ENCODE measurements around the gene TAF6. TPM values are rescaled to one million over a fixed set of nuclear protein-coding genes. Genes with fewer than 3 reads are reported as not detected.

Gene TAF6
- total and polyA plus RNA-seq, 9 of the 15 experiments (the other 6 are each of a cell fraction or from before 2014, with no cell fraction given): 0.78 to 78.7 (median 21.3) TPM

- TF ChIP-seq ZNF589 (CRISPR knock-in tag; IDR thresholded peaks at IDR 0.05; ENCODE audit: low read depth) (peak; percentile 66; the same call in 1 of the 2 replicates), MNT (conservative IDR thresholded peaks at IDR 0.05) (peak; percentile 66 to 85), NCOA4 (IDR thresholded peaks at IDR 0.05; ENCODE audit: partially characterized antibody) (no peak), EP400 (IDR thresholded peaks at IDR 0.05) (peak; percentile 75), IFI16 (CRISPR knock-in tag; IDR thresholded peaks at IDR 0.05) (no peak), KAT7 (CRISPR knock-in tag; IDR thresholded peaks at IDR 0.05; ENCODE audit: borderline replicate concordance) (peak; percentile 70; the same call in 1 of the 2 replicates), POLR2A (conservative IDR thresholded peaks at IDR 0.05) (peak; percentile 90), XRCC5 (IDR thresholded peaks at IDR 0.05; ENCODE audit: low read depth, low read length) (0 out of 2 replicates have a peak, but pooled peaks have one; percentile 25), EP300 (IDR thresholded peaks at IDR 0.05; ENCODE audit: low read length) (peak; percentile 55; the same call in 1 of the 2 replicates), NFRKB (IDR thresholded peaks at IDR 0.05; ENCODE audit: low read depth) (peak; percentile 72; the same call in 1 of the 2 replicates), ARID1B (IDR thresholded peaks at IDR 0.05) (peak; percentile 78), ZBTB11 (CRISPR knock-in tag; IDR thresholded peaks at IDR 0.05) (peak; percentile 41 to 93 (median 73); a peak in 5 of 6 replicates), E2F6 (IDR thresholded peaks at IDR 0.05; ENCODE audit: borderline replicate concordance in 1 of 2, extremely low read depth in 1 of 2, insufficient read depth in 1 of 2, insufficient read length in 1 of 2, low read depth in 1 of 2, low read length in 1 of 2, poor library complexity in 1 of 2, severe bottlenecking in 1 of 2) (peak in 1 of 2 experiments; percentile 42), SAFB2 (IDR thresholded peaks at IDR 0.05; ENCODE audit: borderline replicate concordance, low read depth, low read length, severe bottlenecking) (no peak), NR2F6 (CRISPR knock-in tag; IDR thresholded peaks at IDR 0.05) (peak; percentile 73; the same call in 1 of the 2 replicates), JUN (IDR thresholded peaks at IDR 0.05; ENCODE audit: borderline replicate concordance, low read depth, low read length) (0 out of 2 replicates have a peak, but pooled peaks have one; percentile 19), JUN (CRISPR knock-in tag; IDR thresholded peaks at IDR 0.05; ENCODE audit: borderline replicate concordance) (no peak), BDP1 (IDR thresholded peaks at IDR 0.05; ENCODE audit: insufficient read depth, insufficient read length) (peak; percentile 23)
- TF ChIP-seq, protein P1, sequence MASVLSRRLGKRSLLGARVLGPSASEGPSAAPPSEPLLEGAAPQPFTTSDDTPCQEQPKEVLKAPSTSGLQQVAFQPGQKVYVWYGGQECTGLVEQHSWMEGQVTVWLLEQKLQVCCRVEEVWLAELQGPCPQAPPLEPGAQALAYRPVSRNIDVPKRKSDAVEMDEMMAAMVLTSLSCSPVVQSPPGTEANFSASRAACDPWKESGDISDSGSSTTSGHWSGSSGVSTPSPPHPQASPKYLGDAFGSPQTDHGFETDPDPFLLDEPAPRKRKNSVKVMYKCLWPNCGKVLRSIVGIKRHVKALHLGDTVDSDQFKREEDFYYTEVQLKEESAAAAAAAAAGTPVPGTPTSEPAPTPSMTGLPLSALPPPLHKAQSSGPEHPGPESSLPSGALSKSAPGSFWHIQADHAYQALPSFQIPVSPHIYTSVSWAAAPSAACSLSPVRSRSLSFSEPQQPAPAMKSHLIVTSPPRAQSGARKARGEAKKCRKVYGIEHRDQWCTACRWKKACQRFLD (CRISPR knock-in tag; IDR thresholded peaks at IDR 0.05): peak; percentile 80
Observed at GRCh38 chr7:100158229-100159098, 39.3 kb upstream of the TAF6 start, which contains the start of gene TRAPPC14 (continued).

Data from K562 (cell line).